GM18873 (cell line): ENCODE data around the gene CRYL1.

Experiments used
- ATAC-seq: cut with Tn5 transposase; IDR thresholded peaks from one replicate; pipeline ENCODE4 v1.9.1; 2021; ENCODE audit warnings: mild to moderate bottlenecking, moderate library complexity, moderate number of reproducible peaks; ENCODE audit not compliant: unreplicated experiment, low FRiP score

Gene CRYL1

GRCh38 chr13:20404488-20405222 lies 121.0 kb downstream of the CRYL1 start:
- ATAC-seq = no peak

DNA sequence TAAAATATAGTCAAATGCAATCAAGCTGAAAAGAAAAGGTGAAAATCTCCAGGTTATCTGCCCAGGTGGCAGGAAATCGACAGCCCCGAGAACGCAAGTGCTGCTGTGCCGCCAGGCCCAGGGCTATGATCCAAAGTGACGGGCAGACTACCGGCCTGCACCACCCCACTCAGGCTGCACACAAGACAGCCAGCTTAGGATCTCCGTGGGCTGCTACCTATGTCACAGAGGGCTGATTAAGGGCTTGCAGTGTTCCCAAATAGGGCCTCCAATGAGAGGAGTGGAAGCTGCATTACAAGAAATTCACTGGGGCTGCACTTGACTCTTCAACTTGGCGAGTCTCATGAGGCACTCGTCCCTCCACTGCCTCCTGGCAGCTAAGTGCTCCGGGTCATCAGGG lies 121.8 kb downstream of the CRYL1 start:
- no peak for ATAC-seq

DNA sequence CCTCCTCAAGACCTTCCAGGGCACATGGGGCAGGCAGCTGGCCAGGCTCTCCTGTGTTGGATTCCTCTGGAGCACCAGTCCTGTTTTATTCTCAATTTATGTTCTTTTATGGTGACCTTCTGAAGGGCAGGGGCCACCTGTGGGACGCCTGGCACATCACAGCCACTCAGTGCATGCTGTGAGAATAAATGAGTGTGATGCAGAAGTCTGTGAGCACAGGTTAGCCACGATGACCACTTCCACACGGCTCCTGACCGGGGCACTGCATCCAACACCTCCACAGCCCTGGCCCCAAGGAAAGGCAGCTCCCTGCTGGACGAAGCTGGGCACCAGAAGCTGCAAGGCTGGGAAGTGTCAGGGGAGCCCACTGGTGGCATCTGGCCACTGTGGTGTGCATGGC lies 122.8 kb downstream of the CRYL1 start:
- ATAC-seq = no peak

- no peak for ATAC-seq
Observed at GRCh38 chr13:20401931-20402856, 123.5 kb downstream of the CRYL1 start.

DNA sequence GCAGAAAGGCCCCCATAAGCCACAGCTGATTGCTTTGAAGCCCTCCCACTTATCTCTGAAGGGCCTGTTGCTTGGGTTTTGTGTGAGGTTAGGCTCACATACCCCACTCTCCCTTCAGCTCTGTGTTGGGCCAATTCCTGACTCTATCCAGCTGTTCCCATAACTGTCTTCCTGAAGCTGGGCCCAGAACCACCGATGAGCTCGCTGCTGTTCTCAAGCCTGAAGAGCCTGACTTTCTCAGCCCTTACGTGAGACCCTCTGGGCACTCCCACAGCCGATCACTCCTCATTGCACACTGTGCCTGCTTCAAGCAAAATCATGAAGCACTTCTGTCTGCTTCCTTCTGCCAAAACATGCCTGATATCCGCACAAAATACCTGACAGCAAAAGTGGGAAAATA lies 124.1 kb downstream of the CRYL1 start:
- no peak for ATAC-seq

DNA sequence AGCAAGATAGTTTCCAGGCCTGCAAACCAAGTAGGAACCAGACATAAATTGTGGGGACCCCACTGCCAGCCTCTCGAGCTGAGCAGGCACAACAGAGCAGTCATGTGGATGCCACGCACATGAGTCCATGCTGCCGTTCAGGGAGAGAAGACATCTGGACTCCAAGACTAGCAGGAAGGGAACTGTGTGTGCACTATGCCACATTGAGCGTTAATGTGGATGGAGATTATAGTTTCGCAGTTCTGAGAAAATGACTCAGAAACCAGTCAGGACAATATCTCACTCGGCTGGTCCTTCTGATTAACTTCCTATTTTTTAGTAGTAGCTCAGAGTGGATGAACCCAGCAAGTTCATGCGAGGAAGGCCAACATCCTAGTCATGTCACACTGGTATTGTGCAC lies 124.9 kb downstream of the CRYL1 start:
- no peak for ATAC-seq

- ATAC-seq = no peak
Observed at GRCh38 chr13:20399961-20400360, 125.7 kb downstream of the CRYL1 start.

- ATAC-seq = no peak
Observed at GRCh38 chr13:20399515-20399914, 126.1 kb downstream of the CRYL1 start.

GRCh38 chr13:20398459-20398858 lies 127.2 kb downstream of the CRYL1 start:
- no peak for ATAC-seq

GRCh38 chr13:20397896-20398295 lies 127.8 kb downstream of the CRYL1 start:
- no peak for ATAC-seq

DNA sequence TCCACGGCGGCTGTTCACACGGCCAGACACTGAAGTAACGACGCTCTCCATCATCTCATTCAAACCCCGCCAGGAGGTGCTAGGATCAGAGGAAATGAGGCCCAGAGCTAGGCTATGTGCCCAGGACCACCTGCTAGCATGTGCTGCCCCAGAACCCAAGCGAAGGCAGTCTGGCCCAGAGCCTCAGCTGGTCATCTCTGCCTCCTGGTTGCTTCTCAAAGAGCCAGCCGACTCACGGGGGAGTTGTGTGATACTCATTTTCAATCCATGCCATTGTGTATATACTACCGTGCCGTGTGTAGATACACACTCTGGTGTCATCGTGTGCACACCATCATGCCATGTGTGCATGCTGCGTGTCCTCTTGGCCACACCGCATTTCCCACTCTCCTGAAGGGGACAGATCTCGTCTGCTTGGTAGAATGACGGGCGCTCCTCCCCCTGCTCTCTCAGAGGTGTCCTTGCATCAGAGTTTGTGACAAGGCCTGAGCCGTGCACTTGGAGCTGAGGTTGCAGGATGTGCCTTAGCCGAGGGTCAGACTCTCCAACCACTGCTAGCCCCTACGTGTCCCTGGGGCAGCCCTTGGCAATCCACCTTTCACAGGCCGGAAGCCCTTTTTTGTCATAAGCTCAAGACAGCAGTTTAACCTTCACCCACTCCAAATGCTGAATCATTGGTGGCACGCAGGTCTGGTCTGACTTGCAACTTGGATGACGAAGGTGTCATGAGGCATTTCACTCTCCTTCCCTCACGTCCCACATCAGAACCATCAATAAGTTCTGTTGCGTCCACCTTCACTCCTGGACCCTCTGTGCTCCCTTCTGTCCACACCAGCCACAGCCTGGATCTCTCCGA lies 130.4 kb downstream of the CRYL1 start:
- no peak for ATAC-seq

DNA sequence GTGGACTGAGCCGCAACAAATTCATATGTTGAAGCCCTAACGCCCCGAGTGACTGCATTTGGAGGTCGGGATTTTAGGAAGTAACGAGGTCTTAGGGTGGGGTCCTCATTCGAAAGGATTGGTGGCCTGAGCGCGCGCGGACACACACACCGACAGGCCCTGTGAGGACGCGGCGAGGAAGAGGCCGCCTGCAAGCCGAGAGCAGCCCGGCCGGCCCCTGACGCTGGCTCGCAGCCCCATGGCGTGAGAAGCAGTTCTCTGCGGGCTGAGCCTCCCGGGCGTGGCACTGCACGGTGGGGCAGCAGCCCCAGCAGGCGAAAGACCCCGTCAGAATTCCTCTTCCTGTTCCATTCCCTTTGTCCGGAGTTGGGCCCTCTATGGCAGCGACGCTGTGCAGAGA lies 131.2 kb downstream of the CRYL1 start:
- no peak for ATAC-seq

- no peak for ATAC-seq
Observed at GRCh38 chr13:20394169-20394501, 131.5 kb downstream of the CRYL1 start.

- no peak for ATAC-seq
Observed at GRCh38 chr13:20393273-20394168, 132.1 kb downstream of the CRYL1 start.

- ATAC-seq = no peak
Observed at GRCh38 chr13:20392530-20392929, 133.1 kb downstream of the CRYL1 start.

DNA sequence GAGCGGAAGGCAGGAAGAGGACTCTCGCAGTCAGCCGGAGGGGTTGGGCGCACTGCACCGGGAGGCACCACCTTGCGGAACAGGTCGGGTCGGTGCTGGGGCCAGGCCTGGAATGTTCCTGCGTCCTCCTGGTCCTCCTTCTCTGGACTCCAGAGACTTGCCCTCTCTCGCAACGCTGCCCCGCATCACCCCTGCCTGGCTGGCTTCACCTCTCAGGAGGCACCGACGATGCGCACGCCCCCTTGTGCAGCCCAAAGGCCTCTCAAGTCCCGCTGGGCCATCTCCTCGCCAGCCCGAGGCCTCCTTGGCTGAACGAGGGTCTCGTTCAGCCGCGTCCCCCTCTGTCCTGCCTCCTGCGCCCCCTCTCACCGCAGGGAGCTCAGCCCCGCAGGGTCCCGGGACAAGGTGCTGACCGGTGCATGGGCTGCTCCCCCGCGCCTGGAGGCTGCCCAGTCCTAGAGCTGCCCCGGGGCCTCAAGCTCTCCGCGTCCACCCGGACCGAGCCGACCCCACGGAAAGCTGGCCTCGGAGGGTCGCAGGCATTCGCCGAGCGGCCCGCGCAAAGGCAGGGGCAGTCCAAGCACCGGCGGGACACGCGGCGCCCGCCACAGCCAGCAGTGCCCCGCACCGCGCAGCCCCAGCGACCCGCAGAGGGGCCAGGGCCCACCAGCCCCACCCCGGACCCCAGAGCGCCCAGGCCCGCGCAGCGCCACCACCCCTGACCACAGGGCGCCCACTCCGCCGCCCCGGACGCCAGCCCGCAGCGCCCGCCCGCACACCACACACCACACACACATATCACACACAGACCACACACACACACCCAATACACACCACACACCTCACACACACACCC lies 133.8 kb downstream of the CRYL1 start:
- no peak for ATAC-seq

DNA sequence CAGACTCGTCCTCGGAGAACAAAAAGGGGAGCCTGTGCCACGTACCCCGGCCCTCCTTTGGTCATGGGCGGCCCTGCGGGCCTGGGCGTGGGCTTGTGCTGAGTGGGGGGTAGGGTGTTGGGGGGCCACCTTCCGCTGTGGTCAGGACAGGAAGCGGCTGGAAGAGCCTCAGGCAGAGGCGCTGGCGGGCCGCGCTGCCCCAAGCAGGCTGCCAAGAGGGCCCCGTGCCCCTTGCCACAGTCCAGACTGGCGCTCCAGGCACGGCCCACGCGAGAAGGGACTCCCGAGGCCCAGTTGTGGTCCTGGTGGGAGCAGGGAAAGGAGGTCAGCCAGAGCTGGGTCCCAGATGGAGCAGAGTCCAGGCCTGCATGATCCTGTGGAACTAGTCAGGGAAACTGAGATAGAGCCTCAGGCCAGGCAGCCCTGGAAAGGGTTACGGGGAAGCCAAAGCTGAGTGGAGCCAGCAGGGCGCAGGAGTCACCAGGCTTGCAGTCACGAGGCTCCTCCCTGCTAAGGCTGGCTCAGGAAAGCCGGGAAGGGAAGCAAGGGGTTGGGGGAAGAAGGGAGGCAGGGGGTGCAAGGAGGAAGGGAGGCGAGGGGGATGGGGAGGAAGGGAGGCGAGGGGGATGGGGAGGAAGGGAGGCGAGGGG lies 135.0 kb downstream of the CRYL1 start:
- ATAC-seq = no peak

- ATAC-seq = no peak
Observed at GRCh38 chr13:20389696-20390525, 135.7 kb downstream of the CRYL1 start.
